Amniotic epithelial cell (primary cell): ENCODE measurements around the gene NAPA.

Experiments used
- DNase-seq: peaks from one replicate; pipeline ENCODE4 v3.0.0-alpha.2; 2010; ENCODE audit warnings: low read depth

The NAPA gene

DNA sequence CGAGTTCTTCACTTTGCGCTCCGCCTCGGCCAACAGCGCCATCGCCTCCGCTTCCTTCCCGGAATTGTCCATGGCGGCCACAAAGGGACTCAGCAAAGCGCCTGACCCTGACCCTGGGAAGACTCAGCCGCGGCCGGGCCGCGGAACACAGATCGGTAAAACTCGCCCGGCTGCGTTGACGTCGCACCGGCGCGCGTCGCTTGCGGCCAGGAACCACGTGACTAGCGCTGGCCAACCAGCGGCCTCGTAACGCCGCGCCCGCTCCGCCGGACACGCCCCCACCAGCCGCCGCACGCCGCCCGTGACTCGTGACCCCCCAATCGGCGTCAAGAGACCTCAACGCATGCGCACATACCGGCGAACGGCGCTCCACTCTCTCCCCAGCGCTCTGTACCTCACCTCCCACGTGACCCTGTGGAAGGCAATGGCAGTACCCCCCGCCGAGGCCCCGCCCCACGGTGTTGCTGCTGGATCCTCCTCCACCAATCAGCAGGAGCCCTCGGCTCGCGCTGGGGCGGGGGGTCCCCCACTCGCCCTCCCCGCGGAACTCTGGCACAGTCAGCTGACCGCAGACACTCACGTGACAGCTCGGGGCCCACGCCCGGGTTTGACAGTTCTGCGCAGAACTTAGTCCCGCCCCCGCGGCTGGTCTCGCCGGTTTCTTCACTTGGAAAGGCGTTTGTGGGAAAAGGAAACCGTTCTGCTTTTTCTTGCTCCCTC lies at the start of gene NAPA:
Gene NAPA (minus strand): TSS at position 195 of the 720 bp plus-strand sequence. CDS start 123 bp downstream, at position 72.
- DNase-seq = peak; percentile 100

DNA sequence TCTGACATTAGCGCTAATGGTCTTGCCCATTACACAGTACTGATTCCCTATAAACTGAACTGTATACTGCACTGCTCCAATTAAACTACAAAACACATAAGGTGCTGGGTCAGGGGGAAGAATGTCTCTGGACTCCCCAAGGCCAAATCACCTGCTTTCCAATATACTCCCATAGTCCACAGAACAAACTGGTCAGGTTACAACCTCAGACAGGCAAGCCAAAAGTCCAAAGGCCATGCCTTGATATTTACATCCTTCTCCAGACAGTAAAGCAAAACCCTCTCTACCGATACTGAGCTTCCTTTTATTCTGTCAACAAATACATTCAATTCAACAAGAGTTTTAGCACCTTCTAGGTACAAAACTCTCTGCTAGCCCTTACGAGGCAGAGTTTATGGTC lies 49.2 kb upstream of the NAPA start:
- no peak for DNase-seq

DNA sequence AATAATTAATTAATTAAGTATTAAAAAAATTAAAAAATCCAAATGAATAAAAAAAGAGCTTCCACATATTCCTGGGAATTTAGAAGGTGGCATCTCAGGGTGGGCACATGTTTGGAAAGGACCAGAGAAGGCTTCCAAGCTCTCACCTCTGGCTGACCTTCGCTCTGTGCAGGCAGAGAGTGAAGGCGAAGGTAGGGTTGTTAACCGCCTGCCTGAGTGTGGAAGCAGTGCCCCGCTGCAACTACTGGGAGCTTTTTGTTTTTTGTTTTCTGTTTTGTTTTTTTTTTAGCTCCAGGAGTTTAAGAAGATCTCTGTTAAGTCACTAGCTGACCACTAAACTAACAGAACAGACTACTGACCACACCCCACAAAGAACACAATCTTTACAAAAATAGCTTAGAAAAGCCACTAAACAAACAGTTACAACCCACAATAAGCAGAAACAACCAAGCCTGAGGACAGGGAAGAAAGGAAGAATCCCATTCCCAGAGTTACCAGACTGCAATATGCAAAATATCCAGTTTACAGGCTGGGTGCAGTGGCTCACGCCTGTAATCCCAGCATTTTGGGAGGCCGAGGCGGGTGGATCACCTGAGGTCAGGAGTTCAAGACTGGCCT lies 46.7 kb upstream of the NAPA start:
- no peak for DNase-seq

DNA sequence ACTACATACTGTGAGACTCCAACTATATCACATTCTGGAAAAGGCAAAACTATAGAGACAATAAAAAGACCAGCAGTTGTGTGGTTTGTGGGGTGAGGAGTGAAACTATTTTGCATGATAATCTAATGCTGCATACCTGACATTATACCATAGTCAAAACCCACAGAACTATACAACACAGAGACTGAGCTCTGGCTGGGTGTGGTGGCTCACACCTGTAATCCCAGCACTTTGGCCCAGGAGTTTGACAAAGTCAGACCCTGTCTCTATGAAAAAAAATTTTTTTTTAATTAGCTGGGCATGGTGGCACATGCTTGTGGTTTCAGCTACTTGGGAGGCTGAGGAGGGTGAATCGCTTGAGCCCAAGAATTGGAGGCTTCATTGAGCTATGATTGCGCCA lies 46.1 kb upstream of the NAPA start:
- DNase-seq = no peak

DNA sequence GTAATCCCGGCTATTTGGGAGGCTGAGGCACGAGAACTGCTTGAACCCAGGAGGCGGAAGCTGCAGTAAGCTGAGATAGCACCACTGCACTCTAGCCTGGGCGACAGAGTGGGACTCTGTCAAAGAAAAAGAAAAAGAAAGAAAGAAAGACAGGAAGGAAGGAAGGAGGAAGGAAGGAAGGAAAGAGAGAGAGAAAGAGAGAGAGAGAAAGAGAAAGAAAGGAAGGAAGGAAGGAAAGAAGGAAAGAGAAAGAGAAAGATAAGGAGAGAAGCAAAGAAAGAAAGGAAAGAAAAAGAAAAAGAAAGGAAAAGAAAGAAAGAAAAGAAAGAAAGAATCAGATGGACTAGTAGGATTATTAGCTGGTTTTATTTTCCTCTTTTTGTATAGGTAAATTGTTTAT lies 35.3 kb upstream of the NAPA start:
- DNase-seq = no peak

DNA sequence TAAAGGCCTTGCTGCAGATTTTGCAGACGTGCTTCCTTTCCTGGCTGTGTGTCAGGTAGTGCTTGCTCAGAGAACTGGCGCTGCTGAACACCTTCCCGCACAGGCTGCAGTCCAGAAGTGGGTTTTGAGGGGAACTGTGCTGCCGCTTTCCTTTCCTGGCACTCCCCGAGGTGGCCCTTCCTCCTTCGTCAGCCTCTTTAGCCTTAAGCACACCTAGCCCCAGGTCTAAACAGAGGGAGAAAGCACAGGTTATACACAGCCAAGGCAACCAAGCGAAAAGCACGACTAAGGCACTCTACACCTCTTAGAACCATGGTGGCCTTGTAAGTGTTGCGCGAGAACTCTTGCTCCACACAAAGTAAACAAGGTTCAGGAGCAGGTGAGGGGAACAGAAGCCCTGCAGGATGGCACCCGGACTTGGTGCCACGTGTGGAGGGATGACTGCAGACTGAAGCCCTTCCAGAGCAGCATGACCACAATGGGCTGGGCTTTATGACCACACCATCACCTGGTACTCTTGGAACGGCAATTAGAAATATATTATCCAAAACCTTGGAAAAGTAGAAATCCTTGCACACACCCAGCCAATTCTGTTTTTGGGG lies 34.5 kb upstream of the NAPA start:
- no peak for DNase-seq

DNA sequence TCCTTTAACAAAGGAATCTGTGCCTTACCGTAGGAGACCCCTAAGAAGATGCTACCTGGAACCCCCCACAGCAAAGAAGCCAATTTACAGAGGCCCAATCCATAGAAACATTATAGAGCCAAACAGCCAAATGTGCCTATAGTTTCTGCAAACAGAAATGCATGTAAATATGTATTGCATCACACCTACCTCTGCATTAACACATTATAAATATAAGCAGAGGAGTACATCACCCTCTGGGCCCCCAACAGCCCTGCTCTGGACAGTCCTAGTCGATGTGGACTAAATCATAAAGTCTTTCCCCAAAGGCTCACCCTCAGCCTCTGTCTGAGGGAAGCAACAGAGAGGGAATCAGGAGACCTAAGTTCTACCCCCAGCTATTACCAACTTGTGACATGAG lies 32.3 kb upstream of the NAPA start:
- no peak for DNase-seq

DNA sequence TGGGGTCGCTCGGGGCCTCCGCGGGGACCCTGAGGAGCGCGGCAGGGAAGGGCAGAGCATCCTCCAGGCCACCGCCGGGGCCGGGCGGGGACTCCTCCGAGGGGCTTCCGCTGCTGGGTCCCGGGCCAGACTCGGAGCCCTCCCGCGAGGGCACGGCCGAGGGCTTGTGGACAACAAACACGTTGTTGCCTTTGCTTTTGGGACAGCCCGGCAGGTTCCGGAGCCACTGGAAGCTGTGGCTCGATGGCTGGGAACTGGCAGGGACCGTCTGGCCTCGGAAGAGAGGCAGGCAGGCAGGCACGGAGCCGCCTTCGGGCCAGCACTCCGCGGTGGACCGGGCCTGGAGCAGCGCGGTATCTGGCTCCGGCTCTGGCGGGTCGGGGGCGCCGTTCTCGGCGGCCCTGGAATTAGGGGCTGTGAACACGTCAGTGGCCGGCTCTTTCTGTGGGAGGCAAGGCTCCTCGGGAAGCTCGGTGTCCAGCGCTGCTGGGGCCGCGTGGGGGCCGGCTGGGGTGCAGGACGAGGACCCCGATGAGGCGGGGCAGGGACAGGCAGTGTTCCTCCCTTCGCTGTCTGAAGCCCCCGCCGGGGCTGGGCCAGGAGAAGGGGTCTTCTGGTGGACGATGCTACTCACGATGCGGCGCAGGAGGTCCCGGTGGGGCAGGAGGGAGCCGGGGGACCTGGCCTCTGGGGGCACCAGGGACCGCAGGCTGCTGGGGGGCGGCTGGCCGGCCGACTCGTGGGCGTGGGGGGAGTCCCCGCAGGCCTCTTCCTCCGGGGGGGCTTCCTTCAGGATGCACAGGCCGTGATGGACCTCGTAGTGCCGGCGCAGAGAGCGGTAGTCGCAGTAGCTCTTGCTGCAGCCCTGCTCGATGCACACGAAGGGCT lies 30.4 kb upstream of the NAPA start:
- no peak for DNase-seq

DNA sequence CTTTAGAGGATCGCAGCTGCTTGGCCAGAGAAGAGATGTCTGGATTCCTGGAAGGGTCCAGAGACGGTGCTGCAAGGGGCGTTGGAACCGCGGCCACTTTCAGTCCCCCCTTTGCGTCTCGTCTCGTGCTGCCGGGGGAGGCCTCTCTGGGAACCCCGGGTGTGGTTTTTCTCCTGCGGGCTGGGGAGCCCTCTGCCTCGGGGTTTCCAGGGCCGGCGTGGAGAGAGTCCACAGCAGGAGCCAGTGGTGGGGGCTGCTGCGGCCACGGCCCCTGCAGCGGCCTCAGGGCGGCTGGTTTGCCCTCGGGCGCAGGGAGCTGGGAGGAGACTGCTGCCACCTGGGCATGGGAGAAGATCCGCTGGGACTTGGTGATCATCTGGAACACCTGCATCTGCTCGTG lies 29.6 kb upstream of the NAPA start:
- DNase-seq = no peak

DNA sequence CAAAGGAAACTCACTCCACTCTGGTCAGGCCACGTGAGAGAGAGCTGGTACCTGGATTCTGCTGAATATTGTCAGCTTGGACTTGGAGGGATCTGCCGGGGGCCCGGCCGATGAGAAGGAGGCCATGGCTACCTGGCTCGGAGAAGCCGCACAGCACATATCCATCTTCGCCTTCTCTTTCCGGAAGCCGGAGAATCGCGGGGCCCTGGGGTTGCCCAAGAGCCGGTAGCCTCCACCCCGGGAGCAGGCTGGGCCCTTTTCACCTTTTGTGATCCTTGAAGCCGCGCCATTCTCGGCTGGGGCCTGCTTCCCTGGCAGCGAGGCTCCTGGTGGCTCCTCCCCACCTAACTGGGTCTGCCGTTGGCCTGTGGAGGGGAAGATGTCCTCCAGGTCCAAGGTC lies 29.2 kb upstream of the NAPA start:
- no peak for DNase-seq

DNA sequence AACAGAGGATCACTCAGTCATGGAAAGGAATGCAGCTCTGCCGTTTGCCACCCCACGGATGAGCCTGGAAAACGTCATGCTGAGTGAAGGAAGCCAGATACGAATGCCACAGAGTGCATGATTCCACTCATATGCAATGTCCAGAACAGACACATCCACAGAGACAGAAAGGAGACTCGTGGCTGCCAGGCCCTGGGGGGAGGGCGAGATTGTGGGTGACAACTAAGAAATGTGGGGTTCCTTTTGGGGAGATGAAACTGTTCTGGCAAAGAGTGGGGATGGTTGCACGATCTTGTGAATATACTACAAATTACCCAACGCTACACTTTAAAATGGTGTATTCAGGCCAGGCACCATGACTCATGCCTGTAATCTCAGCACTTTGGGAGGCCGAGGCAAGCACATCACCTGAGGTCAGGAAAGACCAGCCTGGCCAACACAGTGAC lies 27.2 kb upstream of the NAPA start:
- peak; percentile 97 for DNase-seq

DNA sequence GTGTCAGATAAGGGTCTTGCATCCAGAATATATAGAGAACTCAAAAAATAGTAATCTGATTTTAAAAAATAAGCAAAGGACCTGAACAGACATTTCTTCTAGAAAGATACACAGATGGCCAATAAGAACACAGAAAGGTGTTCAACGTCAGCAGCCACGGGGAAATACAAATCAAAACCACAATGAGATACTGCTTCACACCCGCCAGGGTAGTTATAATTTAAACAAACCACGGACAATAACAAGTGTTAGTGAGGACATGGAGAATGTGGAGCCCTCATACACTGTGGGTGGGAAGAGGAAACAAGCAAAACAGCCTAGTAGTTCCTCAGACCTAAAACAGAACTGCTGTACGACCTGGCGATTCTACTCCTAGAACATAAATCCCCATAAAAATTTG lies 26.7 kb upstream of the NAPA start:
- DNase-seq = peak; percentile 87

DNA sequence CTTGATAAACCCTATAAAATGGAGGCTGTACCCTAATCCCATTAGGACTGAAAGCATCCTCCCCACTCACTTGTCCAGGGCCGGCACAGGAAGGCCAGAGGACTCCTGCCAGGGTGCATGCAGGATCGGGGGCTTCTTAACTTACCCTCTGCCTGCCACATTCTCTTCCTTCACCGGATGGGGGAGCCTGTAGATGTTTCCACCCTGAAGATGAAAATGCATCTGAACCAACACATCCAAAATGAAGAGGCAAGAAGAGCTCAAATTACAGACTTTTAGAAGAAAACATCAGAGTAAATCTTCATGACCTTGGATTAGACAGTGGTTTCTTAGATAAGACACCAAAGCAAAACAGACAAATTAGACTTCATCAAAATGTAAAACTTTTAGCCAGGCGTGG lies 25.9 kb upstream of the NAPA start:
- DNase-seq = peak; percentile 84

DNA sequence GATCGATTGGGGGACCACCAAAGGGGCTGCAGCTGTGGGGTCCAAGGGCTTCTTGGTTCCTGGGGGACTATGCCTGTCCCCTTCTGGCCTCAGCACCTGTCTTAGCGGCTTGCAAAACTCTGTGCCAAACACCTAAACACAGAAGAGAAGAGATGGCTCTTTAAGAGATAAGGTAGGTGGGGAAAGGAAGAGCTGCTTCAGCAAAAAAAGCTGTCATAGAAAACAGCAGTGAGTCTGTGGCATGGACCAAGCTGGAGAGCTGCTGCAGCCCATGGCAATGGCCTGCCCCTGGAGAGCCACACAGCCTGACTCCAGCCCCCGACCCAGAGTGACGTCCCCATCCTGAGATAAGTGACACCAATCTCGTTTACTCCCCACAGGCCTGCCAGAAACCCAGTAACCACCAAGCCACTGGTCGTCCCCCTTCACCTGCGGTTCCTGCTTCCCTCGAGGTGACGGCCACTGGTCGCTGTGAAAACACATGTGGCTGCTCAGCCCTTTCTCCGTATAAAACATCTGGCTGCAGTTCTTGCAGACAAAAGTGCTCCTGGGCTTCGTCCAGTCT lies 25.0 kb upstream of the NAPA start:
- DNase-seq = no peak

DNA sequence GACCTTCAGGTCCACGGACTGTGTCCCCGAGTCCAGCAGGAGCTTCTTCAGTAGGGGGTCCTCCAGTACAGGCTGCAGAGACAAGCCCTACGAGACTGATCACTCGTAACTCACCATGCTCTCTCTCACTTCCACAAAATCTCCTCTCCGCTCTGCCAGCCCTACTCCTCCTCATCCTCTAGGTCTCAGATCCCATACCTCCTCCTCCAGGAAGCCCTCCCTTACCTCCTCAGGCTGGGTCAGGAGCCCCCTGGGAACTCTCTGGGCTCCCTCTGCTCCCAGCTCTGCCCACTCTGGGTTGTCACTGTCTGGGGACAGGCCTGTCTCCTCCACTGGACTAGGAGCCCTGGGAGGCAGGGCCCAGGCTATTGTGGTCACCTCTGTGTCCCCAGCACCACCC lies 23.9 kb upstream of the NAPA start:
- no peak for DNase-seq

DNA sequence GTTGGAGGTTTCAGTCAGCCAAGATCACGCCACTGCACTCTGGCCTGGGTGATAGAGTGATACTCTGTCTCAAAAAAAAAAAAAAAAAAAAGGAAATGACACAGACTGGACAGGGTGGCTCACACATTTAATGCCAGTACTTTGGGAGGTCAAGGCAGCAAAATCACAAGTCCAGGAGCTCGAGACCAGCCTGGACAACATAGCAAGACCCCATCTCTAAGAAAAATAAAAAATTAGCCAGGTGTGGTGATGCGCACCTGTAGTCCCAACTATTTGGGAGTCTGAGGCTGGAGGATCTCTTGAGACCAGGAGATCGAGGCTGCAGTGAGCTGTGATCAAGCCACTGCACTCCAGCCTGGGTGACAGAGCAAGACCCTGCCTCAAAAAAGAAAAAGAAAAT lies 22.6 kb upstream of the NAPA start:
- no peak for DNase-seq

DNA sequence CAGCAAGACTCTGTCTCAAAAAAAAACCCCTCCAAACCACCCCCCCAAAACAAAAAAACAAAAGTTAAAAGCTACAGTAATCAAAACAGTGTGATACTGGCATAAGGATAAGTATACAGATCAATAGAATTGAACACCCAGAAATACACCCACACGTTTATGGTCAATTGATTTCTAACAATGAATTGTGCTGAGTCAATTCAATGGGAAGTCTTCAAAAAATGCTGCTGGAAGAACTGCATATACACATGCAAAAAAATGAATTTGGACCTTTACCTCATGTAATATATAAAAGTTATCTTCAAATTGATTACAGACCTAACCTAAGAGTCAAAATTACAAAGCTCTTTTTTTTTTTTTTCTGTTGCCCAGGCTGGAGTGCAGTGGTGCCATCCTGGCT lies 19.8 kb upstream of the NAPA start:
- DNase-seq = no peak

DNA sequence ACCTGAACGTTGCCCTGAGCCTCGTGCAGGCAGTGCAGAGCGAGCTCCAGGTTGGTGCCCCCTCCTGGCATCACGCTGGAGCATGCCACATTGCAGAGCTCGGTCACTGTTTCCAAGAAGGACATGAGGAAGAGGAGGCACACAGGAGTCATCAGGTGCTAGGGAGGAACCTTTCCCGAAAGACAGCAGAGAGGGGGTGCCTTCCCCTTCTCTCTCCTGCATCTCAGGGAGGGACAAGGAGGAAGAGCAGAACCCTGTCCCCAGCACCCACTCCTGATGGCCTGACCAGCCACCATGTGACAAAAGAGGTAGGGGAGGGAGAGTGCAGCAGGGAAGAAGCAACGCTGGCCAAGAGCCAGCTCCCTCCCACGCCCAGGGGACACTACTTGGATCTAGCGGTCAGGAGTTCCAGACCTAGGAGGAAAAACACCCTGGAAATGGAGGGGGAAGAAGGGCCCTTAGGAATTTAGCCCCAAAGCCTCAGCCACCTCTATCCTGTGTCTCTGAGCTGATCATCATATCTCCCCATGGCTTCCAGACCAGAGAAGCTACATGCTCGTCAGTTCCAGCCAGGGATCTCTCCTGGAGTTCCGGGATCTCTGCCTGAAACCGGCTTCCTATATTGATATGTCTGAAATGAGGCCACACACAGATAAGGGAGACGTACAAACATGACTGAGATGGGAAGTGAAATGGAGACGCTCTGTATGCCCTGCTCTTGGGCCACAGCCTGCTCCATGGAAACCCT lies 17.0 kb upstream of the NAPA start:
- DNase-seq = peak; percentile 45

DNA sequence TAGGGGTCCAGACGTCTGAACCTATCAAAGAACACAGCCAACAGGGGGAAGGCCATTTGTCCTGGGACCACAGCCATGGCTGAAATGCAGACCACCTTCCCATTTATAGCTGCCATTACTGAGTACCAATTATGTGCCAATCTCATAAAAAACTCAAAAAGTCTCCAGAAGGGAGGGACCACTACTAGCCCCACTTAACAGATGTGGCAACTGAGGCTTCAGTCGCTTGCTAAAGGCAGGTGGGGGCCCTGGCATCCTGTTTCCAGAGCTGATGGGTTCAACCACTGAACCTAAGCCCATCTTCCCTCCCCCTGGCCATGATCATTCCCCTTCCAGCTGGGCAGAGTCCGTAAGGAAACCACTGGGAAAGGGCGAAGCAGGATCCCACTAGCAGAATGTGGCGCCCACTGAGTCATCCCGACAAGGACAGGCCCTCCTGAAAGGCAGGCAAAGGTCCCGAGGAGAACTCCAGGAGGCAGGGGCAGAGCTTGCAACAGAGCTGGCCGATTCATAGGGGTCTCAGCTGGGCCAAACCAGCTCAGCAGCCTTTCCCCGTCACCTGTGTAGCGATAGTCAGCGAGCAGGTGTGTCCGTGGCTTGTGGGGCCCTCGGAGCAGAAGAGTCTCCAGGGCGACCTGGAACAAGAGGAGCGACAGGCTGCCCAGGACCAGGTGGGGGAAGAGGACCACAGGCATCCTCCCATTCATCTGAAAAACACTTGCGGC lies 14.3 kb upstream of the NAPA start:
- DNase-seq = no peak

DNA sequence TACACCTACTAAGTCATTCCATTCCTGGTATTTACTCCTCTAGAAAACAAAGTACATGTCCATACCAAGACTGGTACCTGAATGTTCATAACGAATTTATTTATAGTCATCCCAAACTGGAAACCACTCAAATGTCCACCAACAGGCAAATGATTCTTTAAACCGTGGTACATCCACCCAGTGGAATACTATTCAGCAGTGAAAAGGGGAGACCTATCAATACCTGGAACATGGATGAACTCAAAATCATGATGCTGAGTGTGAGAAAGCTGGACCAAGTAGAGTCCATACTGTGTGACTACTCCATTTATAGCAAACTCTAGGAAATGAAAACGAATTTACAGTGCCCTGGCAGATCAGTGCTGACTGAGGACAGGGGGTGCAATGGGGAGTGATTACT lies 11.9 kb upstream of the NAPA start:
- DNase-seq = no peak

DNA sequence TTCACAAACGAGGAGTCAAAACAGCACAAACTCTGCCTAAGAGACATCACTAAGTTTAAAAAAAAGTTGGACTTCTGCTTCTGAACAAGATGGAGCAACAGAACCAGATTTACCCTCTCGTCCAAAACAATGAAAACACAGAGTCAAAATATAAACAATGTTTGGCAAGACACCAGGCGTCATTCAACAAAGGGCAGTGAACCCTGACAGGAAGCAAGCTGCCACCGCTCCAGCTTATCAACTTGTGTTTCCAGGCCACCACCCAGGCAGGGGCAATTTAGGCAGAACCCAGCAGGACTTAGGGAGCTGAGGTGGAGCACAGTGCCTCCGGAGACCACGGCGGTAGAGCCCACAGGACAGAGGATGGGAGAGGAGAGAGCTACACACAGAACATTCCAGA lies 8.6 kb upstream of the NAPA start:
- no peak for DNase-seq
